ENCODE results near the gene ADORA1.

DNA sequence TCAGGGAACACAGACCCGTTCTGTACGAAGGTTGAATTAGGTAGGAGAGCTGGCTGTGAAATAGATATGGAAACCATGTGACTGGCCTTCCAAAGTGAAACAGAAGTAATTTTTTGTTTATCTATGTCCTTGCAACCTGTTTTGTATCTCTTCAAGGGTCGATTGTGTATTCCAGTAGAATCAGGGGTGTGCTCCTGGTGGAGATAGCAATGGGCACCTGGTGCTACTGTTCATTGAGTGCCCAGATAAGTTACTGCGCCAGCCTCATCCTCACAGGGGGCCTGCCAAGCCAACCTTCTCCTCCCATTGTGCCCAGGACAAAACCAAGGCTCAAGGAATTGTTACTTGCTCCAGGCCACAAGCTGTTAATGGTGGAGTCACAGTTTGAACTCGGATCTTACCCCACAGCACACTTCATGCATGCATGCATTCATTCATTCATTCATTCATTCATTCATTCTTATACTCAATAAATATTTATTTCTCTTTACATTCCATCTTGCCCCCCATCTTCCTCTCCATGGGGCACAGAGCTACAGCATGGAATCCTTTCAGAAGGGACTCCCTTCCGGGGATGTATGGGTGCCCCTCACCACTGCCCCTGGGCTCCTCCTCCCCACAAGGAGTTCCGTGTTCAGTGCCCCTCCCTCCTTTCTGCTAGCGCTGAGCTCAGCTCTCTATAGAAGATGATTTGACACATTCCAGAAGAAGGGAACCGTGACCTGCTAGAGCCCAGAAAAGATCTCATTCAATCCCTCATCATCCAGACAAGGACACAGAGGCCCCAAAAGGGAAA lies 24.0 kb downstream of the ADORA1 start:
- TF ChIP-seq SPI1 (IDR thresholded peaks at IDR 0.05; ENCODE audit: borderline replicate concordance, low read depth), result no peak
- TF ChIP-seq, protein P1, sequence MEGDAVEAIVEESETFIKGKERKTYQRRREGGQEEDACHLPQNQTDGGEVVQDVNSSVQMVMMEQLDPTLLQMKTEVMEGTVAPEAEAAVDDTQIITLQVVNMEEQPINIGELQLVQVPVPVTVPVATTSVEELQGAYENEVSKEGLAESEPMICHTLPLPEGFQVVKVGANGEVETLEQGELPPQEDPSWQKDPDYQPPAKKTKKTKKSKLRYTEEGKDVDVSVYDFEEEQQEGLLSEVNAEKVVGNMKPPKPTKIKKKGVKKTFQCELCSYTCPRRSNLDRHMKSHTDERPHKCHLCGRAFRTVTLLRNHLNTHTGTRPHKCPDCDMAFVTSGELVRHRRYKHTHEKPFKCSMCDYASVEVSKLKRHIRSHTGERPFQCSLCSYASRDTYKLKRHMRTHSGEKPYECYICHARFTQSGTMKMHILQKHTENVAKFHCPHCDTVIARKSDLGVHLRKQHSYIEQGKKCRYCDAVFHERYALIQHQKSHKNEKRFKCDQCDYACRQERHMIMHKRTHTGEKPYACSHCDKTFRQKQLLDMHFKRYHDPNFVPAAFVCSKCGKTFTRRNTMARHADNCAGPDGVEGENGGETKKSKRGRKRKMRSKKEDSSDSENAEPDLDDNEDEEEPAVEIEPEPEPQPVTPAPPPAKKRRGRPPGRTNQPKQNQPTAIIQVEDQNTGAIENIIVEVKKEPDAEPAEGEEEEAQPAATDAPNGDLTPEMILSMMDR (IDR thresholded peaks at IDR 0.05; ENCODE audit: insufficient read depth, low read length), result no peak
- no peak for TF ChIP-seq REST (IDR thresholded peaks at IDR 0.05; ENCODE audit: insufficient replicate concordance, low read depth)
- no peak for TF ChIP-seq POLR2AphosphoS5 (IDR thresholded peaks at IDR 0.05; ENCODE audit: low read depth)
- TF ChIP-seq GABPA (IDR thresholded peaks at IDR 0.05; ENCODE audit: low read depth), result no peak
